Cardiac atrium fibroblast (primary cell): ENCODE measurements around the gene RAB15. TPM values are rescaled to one million over a fixed set of nuclear protein-coding genes. Genes with fewer than 3 reads are reported as not detected.

Experiments used
- total RNA-seq: library from RNA; depleted of rRNA; stranded (reverse); fragments of >200 nt; gene quantifications from 2 replicates; pipeline ENCODE4 v1.2.3, GENCODE V29; 2015

RAB15 gene
- total RNA-seq: 7.0 and 7.6 TPM in 2 replicates

DNA sequence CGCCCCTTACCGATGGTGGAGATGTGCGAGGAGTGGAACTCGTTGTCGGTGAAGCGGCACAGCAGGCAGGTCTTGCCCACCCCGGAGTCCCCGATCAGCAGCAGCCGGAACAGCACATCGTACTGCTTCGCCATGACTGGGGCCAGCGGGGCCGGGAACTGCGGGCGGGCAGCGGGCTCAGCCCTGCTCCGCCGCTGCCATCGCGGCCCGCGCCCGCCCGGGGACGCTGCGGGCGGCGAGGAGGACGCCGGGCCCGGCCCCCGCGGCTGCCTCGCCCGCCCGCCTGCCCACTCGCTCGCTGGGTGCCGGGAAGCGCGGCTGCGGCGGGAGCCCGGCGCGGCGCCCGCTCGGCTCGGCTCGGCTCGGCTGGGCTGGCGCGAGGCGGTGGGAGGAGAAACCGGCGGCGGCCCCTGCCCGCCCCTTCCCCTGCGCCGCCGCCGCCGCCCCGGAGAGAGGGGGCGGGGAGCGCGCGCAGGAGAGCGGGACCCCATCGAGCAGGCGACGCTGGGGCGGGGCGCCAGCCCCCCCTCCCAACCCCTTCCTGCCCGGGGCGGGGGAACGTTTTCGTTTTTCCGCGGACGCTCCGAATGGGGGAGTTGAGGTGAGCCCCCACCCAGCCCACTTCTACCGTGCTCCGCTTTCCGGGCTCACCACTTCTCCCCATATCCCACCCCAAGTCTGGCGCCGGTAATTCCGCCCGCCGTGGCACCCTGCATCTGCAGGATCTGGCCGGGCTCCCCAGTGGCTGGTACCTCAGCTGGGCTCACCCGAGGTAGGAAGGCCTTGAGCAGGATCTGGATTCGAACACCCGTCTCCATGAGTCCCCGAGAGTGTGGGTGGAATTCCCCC is at the start of gene RAB15:
TSS of gene RAB15 (minus strand) at position 394 of the 849 bp plus-strand sequence. CDS start at position 134, 260 bp downstream.

DNA sequence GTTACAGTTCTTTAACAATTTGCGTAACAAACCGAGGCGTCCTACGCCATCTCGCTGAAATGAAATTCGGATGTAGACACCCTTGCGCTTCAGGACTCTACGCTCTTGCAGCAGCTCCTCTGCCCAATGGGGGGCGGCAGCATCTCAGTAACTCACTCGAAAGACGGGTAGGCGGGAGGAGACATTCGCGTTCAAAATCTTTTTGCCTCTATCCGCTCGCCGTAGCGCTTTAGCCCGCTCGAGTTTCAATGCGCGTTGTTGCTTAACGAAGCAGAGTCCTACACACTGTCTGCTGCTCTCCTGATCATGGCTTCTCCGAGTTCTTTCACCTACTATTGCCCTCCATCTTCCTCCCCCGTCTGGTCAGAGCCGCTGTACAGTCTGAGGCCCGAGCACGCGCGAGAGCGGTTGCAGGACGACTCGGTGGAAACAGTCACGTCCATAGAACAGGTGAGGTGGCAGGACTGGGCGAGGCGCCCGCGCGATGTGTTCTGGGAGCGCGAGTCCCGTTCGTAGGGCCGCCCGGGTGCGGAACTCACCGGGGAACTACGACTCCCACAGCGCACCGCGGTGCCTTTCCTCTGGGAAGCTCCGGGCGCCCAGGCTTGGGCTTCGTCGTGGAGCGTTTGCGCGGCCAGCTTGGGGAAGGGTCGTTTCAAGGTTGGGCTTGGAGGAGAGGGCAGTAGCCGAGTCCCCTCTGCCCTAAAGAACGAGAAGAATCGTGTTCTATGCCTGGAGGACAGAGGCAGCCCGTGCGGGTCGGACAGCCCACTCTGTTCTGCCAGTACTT is 14.7 kb upstream of the RAB15 start, which contains the start of gene FNTB:
TSS of gene FNTB (plus strand) at position 248 of the 790 bp plus-strand sequence. CDS start at position 307, 59 bp downstream.

DNA sequence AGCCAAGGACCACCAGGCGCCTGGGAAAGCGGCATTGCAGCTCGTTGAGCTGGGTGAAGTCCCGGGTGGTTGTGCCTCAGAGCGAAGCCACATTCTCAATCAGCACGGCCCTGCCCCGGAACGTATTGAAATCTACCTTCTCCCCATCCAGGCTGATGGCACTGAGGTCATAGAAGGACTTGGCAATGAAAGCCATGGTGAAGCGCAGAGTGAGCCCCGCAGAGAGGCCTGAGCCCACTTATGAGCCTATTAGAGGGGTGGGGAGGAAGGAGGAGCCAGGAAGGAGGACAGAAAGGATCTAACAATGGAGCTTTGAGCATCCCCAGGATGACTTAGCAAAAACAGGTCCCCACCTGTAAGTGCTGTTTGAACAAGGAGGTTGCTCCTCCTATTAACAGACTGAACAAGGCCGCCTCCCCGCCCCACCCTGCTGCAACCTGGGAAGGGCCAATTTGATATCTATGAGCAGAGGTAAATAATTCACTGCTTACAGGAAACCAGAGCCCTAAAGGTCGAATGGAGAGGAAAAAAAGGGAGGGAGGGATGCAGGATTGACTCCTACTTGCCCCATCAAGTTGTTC is 29.5 kb downstream of the RAB15 start, which contains the start of gene GPX2:
TSS of gene GPX2 (minus strand) at position 215 of the 581 bp plus-strand sequence. CDS start at position 196, 19 bp downstream.

DNA sequence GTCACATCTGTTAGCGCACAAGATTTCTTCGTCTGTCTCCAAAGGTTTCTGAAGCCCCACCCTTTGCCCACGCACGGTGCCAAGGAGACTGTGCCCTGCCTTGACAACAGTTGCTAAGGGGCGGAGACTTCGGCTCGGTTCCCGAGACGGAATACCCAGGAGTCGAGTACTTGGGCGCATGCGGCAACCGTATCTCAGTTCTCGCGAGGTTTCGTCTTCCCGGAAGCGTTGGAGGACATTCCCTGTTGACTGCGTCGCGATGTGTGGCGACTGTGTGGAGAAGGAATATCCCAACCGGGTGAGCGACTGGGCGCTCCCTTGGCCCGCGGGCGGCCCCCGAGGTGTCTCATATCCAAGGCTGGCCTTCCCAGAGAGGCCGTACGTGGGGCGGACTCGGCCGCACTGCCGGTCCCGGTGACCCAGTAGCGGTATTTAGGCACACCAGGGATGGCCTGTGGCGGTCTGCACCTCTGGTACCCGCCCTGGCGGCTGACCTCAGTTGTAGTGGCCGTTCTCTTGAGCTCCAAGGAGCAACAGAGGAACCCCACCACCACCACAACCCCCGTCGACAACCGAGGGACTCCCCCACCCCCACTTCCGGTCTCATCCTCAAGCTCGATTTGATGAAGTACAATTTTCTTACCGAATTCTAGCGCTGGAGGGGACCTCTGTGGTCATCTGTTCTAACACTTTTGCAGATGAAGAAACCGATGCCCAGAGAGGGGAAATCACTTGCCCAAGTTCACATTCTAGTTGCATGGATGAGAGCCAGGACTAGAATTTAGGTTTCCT is 57.7 kb downstream of the RAB15 start, which contains the start of gene CHURC1:
TSS of gene CHURC1 (plus strand) at position 219 of the 792 bp plus-strand sequence. CDS start at position 260, 41 bp downstream.

Other genes with a start within 250 kb of the RAB15 start
- not detected in 2 replicates for gene SPTB, start 92.4 kb downstream of the RAB15 start, total RNA-seq
- 53.3 and 59.9 TPM in 2 replicates for gene CHURC1, start 57.9 kb downstream of the RAB15 start, total RNA-seq
- gene GPX2, start 29.6 kb downstream of the RAB15 start, total RNA-seq: not detected in 2 replicates
- 11.4 and 12.5 TPM in 2 replicates for gene FNTB, start 14.6 kb upstream of the RAB15 start, total RNA-seq
- 38.6 and 41.2 TPM in 2 replicates for gene MAX, start 130.2 kb upstream of the RAB15 start, total RNA-seq